Hepatocyte (in vitro differentiated cells): ENCODE results near the gene NAA40. TPM values are rescaled to one million over a fixed set of nuclear protein-coding genes. Genes with fewer than 3 reads are reported as not detected.

ENCODE experiments used
- DNase-seq: peaks from one replicate; pipeline ENCODE4 v3.0.0-alpha.2; 2016; ENCODE audit warnings: low spot score
- H2AFZ ChIP-seq: fragments of 200-600 bp; sonication (generic); 2 replicates; pipeline ENCODE4 v1.6.0; 2016; ENCODE audit warnings: antibody characterized with exemption, mild to moderate bottlenecking
- H3K27ac ChIP-seq: fragments of 200-600 bp; sonication (generic); 2 replicates; pipeline ENCODE4 v1.5.1; 2016; ENCODE audit warnings: mild to moderate bottlenecking
- H3K27me3 ChIP-seq: fragments of 200-600 bp; sonication (generic); 2 replicates; pipeline ENCODE4 v1.6.1; 2016
- H3K36me3 ChIP-seq: fragments of 200-600 bp; sonication (generic); replicated peaks from 2 replicates; pipeline ENCODE4 v1.5.1; 2016; ENCODE audit warnings: low read depth; ENCODE audit not compliant: insufficient read depth
- H3K4me1 ChIP-seq: fragments of 200-600 bp; sonication (generic); 2 replicates; pipeline ENCODE4 v1.5.1; 2016; ENCODE audit warnings: mild to moderate bottlenecking, moderate library complexity; ENCODE audit not compliant: insufficient read depth
- H3K4me2 ChIP-seq: fragments of 200-600 bp; sonication (generic); 2 replicates; pipeline ENCODE4 v1.6.0; 2016
- H3K4me3 ChIP-seq: fragments of 200-600 bp; sonication (generic); 2 replicates; pipeline ENCODE4 v1.5.1; 2016; ENCODE audit warnings: mild to moderate bottlenecking
- H3K79me2 ChIP-seq: fragments of 200-600 bp; sonication (generic); 2 replicates; pipeline ENCODE4 v1.6.0; 2017; ENCODE audit warnings: mild to moderate bottlenecking
- H3K9me2 ChIP-seq: fragments of 200-600 bp; sonication (generic); replicated peaks from 2 replicates; pipeline ENCODE4 v1.6.0; 2017; ENCODE audit warnings: mild to moderate bottlenecking; ENCODE audit not compliant: insufficient read depth
- H3K9me3 ChIP-seq: fragments of 200-600 bp; sonication (generic); 2 replicates; pipeline ENCODE4 v1.5.1; 2016; ENCODE audit warnings: low read depth, mild to moderate bottlenecking
- H4K20me1 ChIP-seq: fragments of 200-600 bp; sonication (generic); 2 replicates; pipeline ENCODE4 v1.6.0; 2016; ENCODE audit warnings: mild to moderate bottlenecking; ENCODE audit not compliant: insufficient read depth, poor library complexity, severe bottlenecking
- CTCF ChIP-seq: fragments of 200-600 bp; sonication (generic); IDR thresholded peaks from 2 replicates; pipeline ENCODE4 v1.5.1; 2016; ENCODE audit warnings: antibody characterized with exemption, mild to moderate bottlenecking; ENCODE audit not compliant: poor library complexity
- EZH2 ChIP-seq: fragments of 200-600 bp; sonication (generic); IDR thresholded peaks from 2 replicates; pipeline ENCODE4 v1.6.1; 2016; ENCODE audit warnings: antibody characterized with exemption, mild to moderate bottlenecking, borderline replicate concordance
- EZH2phosphoT487 ChIP-seq: fragments of 200-600 bp; sonication (generic); IDR thresholded peaks from one replicate; pipeline ENCODE4 v1.6.1; 2018; ENCODE audit warnings: antibody characterized with exemption, mild to moderate bottlenecking, low read depth, moderate library complexity; ENCODE audit not compliant: unreplicated experiment, severe bottlenecking
- WGBS: methylation state at CpG from one replicate; pipeline ENCODE4 v1.1.6; 2016; ENCODE audit warnings: low lambda C conversion rate; ENCODE audit errors: missing lambda C conversion rate; 5-methylcytosine and 5-hydroxymethylcytosine counted together
- polyA plus RNA-seq: library from polyadenylated mRNA; unstranded; fragments of >200 nt; fragmentation: Nextera tagmentation; extraction: Ambion mirVana; gene quantifications from 2 replicates; pipeline ENCODE4 v1.2.1, GENCODE V29; 2016
- total RNA-seq: library from RNA; depleted of rRNA; stranded (reverse); fragments of >200 nt; gene quantifications from 2 replicates; pipeline ENCODE4 v1.2.3, GENCODE V29; 2014

The NAA40 gene
- total and polyA plus RNA-seq, 2 experiments from 2014 or later: 15.3 to 16.4 TPM

DNA sequence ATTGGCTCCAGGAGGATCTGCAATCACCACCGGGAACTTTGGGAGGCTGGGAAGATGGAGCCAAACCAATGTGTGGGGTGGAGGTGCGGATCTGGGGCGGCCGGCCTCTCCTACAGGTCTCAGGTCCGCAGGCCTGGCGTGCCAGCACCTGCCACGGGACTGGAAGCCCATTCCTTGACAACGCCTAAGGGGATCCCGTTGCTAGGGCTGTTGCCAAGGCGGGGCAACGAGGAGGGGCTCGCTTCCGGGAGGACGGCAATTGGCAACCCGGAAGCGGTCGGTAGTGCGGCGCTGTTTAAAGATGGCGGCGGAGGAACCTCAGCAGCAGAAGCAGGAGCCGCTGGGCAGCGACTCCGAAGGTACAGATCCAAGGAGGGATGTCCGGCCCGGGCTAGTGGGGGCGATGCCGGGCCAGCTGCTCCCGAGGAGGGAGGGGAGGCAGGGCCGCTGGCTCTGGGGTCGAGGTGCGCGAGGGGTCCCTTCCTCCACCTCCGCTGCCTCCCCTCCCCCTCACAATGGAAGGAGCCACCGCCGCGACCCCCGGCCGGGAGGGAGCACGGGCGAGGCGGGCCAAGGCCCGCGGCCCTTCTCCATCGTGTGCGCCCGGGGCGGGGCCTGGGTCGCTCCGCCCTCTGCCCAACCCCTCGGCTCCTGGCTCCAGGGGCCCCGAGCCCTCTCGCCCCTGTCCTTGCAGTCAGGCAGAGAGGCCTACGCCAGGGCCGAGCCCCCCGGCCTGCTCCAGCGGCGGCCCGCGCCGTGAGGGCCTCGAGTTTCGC is 47.5 kb downstream of the NAA40 start, which contains the start of gene OTUB1:
TSS of gene OTUB1 (plus strand) at position 283 of the 776 bp plus-strand sequence. CDS start at position 302, 19 bp downstream.
- Histone ChIP-seq H3K9me2 (no peaks in the 10 kb centered on the region), H3K27ac (peak within 1 kb of the TSS; percentile 97), H4K20me1 (peaks cover 17% of the 10 kb centered on the region), H3K4me3 (peak within 1 kb of the TSS; percentile 91), H3K4me1 (peaks cover 14% of the 10 kb centered on the region), H3K9me3 (no peaks in the 10 kb centered on the region), H3K36me3 (no peaks in the 10 kb centered on the region), H3K4me2 (peak within 1 kb of the TSS; percentile 91), H2AFZ (peak within 1 kb of the TSS; percentile 84), H3K27me3 (no peaks in the 10 kb centered on the region), H3K79me2 (peaks cover 66% of the 10 kb centered on the region)
- TF ChIP-seq CTCF (no peak), EZH2phosphoT487 (no peak), EZH2 (no peak)
- DNase-seq: peak; percentile 96
- WGBS: under 1% methylated on average over 36 of the region's 63 CpGs

DNA sequence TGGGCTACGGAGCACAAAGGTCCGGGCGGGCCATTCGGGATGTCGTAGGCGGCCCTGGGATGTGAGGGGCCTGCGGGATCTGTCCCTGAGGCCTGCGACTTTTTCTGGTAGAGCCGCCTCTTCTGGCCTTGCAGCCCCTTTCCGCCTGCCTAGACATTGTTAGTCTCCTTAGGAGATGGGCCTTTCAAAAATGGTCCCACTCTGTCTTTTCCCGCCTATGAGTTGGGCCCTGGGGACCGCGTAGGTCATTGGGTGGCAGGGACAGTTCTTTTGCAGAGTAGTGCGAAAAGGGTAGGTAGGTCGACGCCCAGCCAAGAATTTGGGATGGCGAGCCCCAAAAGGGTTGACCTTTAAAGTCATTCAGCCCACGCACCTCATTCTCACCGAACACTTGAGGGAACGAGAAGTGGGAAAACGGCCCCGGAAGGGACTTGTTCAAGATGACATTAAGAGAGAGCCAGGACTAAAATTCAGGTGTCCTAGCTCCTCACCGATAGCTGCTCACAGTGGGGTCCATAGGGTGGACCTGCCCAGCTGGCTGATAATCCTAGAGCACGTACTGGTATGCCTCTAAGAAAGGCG is 48.2 kb downstream of the NAA40 start:
- 41% methylated on average over 25 of the region's 25 CpGs for WGBS
- H3K79me2 ChIP-seq: peaks cover 68% of the 10 kb centered on the region
- peak overlapping the region; percentile 97 for H3K27ac ChIP-seq
- H3K4me1 ChIP-seq: peaks cover 14% of the 10 kb centered on the region
- no peaks in the 10 kb centered on the region for H3K36me3 ChIP-seq
- peaks cover 21% of the 10 kb centered on the region for H4K20me1 ChIP-seq
- no peaks in the 10 kb centered on the region for H3K27me3 ChIP-seq
- no peaks in the 10 kb centered on the region for H3K9me3 ChIP-seq
- no peaks in the 10 kb centered on the region for H3K9me2 ChIP-seq
- peak overlapping the region; percentile 84 for H2AFZ ChIP-seq
- H3K4me2 ChIP-seq: peak overlapping the region; percentile 91
- no peak for DNase-seq
- TF ChIP-seq EZH2phosphoT487: no peak
- no peak for TF ChIP-seq CTCF
- H3K4me3 ChIP-seq: peak overlapping the region; percentile 91

DNA sequence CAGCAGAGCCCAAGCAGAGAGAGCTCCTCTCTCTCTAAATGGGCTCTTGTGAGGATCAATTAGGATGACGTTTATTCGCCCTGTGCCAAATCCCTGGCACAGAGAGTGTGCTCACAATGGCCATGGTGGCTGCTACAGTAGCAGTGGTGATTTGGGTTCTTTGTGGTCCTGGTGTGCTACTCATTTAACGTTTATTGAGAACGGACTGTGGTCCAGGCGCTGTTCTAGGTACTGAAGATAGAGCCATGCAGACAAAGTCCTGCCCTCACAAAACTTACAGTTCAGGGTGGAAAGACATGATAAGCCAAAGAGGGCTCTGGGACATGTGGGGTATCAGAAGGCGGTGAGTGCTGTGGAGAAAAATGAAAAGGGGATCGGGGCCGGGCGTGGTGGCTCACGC is 52.8 kb downstream of the NAA40 start:
- DNase-seq: no peak
- no peaks in the 10 kb centered on the region for H3K27me3 ChIP-seq
- 95% methylated on average over 10 of the region's 10 CpGs for WGBS
- peaks cover 9% of the 10 kb centered on the region for H3K4me1 ChIP-seq
- no peak overlapping the region for H3K27ac ChIP-seq
- H2AFZ ChIP-seq: no peak overlapping the region
- no peak overlapping the region for H3K4me2 ChIP-seq
- H3K79me2 ChIP-seq: peaks cover 48% of the 10 kb centered on the region
- H3K9me3 ChIP-seq: no peaks in the 10 kb centered on the region
- H4K20me1 ChIP-seq: peaks cover 28% of the 10 kb centered on the region
- no peak overlapping the region for H3K4me3 ChIP-seq
- H3K9me2 ChIP-seq: no peaks in the 10 kb centered on the region
- H3K36me3 ChIP-seq: no peaks in the 10 kb centered on the region
- TF ChIP-seq EZH2 (no peak), CTCF (no peak), EZH2phosphoT487 (no peak)
